HG03354 (cell line): ENCODE data around the gene WDR17.
"Not testable (repeated sequence)": the region's sequence is repeated elsewhere in the genome, so short reads cannot be mapped to it uniquely, and the experiment has no call there.

Experiments used
- ATAC-seq: cut with Tn5 transposase; IDR thresholded peaks from one replicate; pipeline ENCODE4 v1.9.1; 2021; ENCODE audit warnings: mild to moderate bottlenecking; ENCODE audit not compliant: unreplicated experiment, poor library complexity, severe bottlenecking

WDR17 gene

DNA sequence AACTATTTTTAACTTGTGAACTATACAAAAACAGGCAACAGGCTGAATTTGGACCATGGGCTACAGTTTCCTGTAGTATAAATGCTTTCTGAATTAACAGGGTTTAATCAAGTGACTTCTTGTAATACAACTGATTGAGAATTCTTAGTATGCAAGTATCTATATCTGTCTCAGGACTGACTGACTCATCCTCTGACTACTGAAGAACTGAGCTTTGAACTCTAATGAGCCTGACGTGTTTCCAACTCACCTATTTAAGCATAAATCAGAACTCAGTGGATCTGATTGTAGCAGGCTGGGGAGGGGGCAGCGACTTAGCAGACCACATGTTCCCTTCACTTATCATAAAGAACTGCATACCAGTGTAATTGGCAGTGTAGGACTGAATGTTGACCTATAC, 122.0 kb downstream of the WDR17 start:
- no peak for ATAC-seq

DNA sequence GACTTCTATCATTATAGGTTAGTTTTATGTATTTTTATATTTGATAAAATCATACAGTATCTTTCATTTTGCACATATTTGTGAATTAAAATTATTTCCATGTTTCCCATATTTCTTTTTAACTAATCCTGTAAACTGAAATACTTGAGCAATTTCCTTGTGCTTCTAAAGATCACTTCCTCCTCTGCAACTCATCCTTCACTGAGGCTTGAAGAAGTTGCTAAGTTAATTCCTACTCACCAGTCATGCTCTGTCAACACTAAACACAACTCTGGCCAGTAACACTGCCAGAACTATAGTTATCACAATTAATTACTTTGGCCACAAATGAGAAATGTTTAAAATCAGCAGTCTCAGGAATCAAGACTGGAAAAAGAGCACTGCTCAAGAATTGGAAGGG, 123.0 kb downstream of the WDR17 start:
- no peak for ATAC-seq

DNA sequence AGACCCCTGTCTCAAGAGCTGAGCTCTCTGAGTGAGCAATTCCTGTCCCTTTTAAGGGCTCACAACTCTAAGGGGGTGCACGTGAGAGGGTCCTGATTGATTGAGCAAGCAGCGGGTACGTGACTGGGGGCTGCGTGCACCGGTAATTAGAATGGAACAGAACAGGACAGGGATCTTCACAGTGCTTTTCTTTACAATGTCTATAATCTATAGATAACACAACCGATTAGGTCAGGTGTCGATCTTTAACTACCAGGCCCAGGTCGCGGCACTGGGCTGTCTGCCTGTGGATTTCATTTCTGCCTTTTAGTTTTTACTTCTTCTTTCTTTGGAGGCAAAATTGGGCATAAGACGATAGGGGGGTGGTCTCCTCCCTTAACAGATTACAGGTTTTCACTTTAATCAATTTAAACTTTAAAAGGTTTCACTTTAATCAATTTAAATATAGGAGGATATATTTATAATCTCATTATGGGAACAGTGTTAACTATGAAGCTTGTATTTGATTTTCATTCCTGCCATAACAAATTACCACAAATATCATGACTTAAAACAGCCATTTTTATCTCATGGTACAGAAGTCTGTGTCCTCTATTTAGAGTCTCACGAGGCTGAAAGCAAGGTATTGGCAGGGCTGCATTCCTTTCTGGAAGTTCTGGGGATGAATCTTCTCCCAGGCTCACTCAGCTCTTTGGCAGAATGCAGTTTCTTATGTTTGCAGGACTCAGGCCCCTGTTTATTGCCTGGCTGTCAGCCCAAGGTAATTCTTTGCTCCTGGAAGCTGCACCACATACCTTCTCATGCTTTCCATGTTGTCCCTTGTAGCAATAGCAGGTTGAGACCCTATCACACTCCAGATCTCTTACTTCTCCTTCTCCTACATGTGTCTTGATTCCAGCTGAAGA, 124.5 kb downstream of the WDR17 start:
- no peak for ATAC-seq

DNA sequence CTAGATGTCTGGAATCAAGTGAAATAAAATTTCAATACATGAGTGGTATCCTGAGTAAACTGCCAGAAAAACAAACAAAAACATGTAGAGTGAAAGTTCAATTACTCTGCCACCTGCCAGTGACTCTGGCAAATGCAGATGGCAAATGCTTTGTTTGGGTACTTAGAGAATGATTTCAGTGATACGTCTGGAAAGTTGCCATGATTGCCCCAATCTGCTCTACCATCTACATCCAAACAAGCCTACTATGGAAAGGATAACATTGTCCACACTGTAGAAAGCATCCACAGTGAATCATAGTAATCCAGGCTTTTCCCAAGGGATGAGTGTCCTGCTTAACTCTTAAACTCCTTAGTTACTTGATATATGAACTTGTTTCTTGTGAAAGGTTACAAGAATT, 126.3 kb downstream of the WDR17 start:
- no peak for ATAC-seq

DNA sequence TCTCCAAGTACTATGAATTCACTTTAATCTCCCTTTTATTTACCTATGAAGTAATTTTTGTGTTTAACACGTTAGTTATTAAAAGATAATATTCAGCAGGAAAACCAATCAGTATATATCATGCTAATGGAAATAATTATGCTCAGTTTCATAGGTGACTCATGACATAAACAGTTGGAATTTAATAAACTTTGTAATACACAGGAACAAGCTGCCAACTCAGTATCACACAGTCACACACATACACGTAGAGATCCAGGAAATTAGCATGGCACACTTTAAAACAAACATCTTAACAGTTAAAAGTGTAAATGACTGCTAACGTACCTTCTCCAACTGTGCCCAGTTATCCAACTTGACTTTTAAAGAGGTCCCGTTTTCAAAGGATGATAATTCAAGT, 127.5 kb downstream of the WDR17 start:
- ATAC-seq: no peak

DNA sequence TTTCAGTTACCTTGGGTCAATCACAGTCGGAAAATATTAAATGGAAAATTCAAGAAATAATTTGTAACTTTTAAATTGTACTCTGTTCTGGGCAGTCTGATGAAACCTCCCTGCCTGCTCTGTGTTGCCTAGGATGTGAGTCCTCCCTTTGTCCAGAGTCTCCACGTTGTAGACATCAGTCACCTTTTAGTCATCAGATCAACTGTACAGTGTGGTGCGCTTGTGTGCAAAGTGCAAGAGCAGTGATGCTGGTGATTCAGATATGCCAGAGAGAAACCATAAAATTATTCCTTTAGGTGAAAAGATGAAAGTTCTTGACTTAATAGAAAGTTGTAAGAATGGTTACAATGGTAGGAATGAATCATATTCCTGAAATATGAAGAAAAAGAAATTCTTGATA, 128.3 kb downstream of the WDR17 start:
- no peak for ATAC-seq

DNA sequence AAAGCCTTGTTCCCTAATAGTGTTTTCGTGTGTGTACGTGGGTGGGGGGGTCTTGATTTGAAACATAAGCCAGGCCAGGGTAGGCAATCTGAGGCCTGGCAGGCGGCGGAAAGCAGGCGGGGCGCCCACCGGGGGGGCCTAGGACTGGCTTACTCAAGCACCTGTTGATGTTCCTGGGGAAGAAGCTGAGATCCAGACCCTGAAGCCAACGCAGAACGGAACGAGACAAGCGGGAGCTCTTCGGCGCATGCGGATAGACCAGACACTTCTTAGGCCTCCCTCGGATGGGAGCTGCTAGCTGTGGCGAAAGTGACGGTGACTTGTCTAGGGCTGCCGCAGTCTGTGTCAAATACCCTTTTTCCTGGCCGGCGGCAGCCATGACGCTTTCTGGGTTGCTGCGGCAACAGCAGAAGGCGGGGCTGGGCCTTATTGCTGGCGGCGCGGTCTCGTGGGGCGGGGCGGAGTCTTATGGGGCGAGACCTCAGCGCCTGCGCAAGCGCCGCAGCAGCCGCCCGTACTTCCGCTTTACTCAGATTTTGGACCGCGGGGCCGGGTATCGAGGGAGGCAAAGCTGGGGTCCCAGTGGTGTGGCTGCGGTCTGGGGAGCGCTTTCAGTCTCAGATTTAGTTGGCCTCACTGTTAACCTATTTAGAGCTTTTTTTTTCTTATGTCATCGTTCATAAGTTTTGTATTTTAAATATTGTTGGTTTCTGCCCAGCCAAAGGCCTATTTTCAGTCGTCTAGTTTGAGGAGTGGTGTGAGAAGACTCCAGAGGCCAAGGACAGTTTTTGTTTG, 129.7 kb downstream of the WDR17 start, which contains the start of gene SPATA4:
SPATA4 (minus strand) TSS at position 402 of the 795 bp plus-strand sequence; CDS start at position 379, 23 bp downstream.
- ATAC-seq: peak; percentile 98

DNA sequence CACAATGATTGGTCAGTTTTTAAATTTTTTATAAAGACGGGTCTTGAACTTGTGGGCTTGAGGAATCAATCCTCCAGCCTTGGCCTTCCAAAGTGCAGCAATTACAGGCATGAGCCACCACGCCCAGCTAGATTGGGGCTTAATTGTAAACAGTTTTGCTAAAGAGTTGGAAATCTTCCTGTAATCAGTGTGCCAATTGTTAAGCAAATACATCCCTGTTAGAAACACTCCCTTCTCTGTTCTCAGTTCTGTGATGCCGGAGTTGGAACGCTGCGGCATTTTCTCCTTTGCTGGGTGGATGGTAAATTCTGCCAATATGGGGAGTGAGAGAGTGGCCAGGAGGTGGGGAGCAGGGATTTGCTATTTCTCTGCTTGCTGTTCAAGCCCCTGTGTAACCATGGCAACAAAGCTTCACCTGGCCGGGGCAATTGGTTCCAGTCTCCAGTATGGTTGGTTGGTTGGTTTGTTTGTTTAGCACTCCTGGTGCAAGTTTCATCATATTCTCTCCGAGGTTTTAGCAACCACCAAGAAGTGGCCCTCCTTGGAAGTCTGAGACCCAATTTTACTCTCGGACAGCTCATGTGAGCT, 132.8 kb downstream of the WDR17 start:
- ATAC-seq: no peak

DNA sequence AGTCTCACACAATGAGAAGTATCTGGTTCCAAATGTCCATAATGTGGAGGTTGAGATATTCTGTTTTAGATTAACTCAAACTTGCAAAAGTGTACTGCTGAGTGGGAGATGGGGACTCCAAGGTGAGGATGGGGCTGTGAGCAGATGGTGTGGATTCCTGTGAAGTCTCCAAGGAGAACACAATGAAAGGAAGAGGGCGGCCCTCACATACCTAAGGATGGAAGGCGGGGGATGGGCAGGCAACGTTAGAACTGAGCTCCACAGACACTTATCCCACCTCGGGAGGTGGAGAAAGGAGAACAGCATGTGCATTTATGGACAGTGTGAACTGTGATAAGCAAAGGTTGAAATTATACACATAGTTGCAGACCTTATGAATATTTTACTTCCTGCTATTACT, 139.7 kb downstream of the WDR17 start:
- no peak for ATAC-seq

DNA sequence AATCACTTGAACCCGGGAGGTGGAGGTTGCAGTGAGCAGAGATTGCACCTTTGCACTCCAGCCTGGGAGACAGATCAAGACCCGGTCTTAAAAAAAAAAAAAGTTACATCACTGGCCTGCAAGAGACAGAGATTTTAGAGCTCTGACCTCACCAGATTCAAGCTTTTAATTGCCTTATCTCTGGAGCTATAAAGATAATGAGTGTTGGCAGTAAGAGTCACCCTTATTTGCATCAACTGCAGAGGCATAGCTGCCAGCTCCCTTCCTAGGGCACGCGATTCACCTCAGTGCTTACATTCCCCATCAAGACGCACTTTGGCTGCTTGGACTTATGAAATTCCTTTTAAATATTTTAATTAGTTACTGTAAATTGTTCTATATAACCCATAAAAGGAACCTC, 142.2 kb downstream of the WDR17 start:
- no peak for ATAC-seq

DNA sequence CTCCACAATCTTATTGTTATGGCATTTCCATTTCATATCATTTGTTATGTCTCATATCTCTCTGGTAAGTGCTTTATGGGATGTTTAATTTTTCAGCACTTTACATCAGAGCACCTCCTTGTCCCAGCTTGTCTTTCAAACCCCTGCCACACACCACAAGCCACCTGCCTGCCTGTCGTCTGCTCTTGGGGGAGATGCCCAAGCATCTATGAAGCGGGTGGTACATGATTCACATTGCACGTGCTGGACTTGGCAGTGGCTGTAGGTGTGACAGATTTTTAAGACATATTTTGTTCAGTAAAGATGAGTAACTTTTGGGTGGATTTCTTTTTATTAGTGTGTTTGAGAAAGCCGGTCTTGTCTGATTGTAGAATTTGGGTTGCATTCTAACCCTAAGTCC, 143.9 kb downstream of the WDR17 start:
- ATAC-seq: no peak

DNA sequence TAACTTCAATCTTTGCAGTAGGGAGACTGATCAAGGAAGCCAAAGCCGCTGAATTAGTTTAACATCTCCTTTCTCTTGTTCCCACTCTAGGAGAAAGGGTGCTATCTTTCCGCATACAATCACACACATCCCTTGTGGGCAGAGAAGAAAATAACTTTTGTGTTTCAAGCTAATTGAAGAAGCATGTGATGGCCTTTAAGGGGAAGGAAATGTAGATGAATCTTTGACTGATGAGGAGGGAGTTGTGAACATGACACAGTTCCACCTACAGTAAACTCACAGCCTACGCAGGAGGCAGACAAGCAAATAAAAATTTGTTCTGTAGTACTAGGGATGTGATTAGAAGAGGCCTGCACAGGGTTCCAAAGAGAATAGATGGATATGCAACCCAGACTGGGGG, 144.5 kb downstream of the WDR17 start:
- ATAC-seq: no peak

DNA sequence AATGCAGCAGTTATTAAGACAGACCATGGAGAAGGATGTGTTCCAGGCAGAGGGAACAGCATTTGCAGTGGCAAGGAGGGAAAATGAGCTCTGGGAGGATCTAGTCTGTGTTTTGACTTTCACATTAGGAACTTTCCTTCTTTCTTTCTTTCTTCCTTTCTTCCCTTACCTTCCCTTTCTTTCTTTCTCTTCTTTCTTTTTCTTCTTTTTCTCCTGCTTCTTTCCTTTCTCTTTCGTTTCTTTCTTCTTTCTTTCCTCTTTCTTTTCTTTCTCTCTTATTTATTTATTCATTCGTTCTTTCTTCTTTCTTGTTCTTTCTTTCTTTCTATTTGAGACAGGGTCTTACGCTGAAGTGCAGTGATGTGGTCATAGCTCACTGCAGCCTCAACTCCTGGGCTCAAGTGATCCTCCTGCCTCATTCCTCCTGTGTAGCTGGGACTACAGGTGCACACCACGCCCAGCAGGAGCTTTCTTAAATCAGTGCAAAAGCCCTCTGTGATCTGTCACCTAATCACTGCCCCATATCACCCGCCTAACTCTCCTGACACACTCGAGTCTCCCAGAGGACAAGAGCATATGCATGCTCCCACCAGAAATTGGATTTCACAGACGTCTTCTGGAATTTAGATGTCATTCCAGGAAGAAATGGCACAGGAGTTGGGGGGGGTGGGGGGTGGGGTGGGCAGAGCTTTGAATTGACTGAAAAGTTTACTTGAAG, 145.1 kb downstream of the WDR17 start:
- no peak for ATAC-seq

DNA sequence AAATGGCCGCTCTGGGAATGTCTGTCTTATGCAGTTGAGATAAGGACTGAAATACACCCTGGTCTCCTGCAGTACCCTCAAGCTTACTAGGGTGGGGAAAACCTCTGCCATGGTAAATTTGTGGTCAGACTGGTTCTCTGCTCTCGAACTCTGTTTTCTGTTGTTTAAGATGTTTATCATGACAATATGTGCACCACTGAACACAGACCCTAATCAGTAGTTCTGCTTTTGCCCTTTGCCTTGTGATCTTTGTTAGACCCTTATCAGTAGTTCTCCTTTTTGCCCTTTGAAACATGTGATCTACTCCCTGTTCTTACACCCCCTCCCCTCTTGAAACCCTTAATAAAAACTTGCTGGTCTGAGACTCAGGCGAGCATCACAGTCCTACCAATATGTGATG, 146.7 kb downstream of the WDR17 start:
- ATAC-seq: not testable (repeated sequence)

DNA sequence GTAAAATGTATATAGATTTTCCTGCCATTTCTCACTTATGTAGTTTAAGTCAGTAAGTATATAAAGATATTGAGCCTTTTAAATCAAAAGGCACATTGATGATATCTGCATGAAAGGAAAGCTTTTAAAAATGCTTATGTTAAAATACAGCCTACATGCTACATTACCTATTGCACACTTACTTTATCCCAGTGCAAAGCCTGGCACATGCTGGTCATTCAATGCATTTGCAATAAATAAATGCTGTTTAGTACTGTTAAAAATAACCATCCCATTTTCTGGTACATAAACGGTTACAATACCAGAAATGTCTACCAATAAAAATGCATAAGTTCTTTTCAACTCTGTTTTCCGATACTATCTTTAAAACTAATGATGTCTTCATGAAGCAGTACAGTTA, 151.9 kb downstream of the WDR17 start:
- ATAC-seq: no peak

DNA sequence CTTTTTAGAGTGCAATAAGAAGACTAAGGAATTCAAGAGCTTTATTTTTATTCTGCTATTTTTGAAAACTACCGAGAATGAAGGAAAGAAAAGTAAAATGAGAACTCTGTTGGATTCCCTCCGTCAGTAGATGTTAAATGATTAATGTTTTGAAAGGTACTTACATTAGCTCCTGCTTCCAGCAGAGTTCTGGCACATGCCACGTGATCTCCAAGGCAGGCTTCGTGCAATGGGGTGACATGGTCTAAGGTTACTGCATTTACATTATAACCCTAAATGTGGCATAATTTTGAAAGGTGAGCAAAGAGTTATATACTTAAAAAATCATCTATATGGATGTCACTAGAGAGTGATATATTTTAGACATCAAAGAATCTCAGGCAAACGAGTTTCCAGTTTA, 156.5 kb downstream of the WDR17 start:
- ATAC-seq: no peak

DNA sequence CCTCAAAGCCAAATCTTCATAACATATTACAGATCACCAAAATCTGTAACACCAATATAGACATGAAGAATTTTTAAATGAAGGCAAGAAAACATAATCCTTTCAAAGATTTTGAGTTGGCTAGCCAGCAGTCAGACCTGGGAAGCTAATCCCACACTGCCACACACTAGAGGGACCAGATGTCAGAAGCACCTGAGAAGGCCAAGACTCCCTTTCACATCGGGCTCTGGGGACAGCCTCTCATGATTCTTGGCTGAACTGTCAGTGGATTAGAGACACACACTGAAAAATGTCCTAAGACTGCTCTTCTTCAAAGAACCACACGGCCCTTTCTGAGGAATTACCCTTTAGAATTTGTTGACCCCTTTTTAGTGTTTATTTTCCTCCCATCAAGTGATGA, 157.9 kb downstream of the WDR17 start:
- no peak for ATAC-seq

DNA sequence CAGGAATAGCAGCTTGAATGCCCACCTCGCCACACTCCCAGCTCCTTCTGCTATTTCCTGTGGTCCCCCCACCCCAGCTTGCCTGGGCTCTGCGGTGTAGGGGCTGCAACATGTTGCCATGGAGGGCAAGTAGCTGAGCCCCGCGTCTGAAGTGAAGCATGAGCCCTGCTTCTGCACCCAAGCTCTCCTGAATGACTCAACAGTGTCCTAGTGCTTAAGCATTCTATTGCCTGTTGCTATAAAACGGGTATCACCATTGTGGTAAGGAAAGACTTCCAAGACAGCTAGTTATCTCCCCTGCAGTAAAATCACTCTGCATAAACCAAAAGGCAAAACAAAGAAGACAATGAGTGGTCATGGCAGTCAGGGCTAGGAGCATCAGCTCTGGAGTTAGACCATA, 161.1 kb downstream of the WDR17 start:
- ATAC-seq: no peak

DNA sequence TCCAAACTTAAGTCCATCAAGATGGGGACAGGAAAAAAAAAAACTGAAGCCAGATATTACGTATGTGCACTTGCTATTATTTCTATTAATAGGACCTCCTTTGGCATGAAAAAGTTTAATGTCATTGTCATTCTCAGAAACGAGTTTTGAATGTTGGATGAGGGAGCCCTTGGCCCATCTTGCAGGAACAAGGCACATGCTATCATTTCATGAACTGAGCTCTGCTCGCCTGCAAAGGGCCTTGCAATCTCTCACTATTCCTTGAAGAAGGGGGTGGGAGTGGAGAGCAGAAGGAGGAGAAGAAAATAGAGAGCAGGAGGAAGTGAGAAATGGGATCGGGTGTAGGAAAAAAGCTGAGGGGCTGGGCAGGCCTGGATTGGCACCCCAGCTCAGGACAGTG, 164.0 kb downstream of the WDR17 start:
- no peak for ATAC-seq
